Spleen (tissue), 7 donors: ENCODE measurements around the gene PLA2G4A.

ENCODE experiments used
- POLR2A ChIP-seq, 3 donors: fragments of 450-650 bp; IDR thresholded peaks; one replicate each; pipeline ENCODE4 v1.5.1; 2017; ENCODE audit warnings: antibody characterized with exemption in 3 of 3, mild to moderate bottlenecking in 1 of 3
- POLR2AphosphoS5 ChIP-seq, 3 donors: sonication (generic); formaldehyde crosslinking; IDR thresholded peaks; one replicate each; pipeline ENCODE4 v1.5.1; 2017; ENCODE audit warnings: antibody characterized with exemption in 3 of 3
- TF ChIP-seq, protein P1 (sequence below), 11 experiments: fragments of 200-600 bp in 7 of 11; fragments of 450-650 bp in 4 of 11; sonication (generic) in 4 of 11; IDR thresholded peaks in 8 of 11; conservative IDR thresholded peaks in 3 of 11; 1 replicate in 7 of 11; 2 replicates in 4 of 11; pipeline versions ENCODE4 v1.4.0 to v1.8.0; 2016 to 2021; ENCODE audit warnings: antibody characterized with exemption in 11 of 11, inconsistent platforms in 4 of 11, mild to moderate bottlenecking in 1 of 11
- donor health status: DM: no; HTN: no; CAD: no; lungs with moderate emphysema.
- donor health status: DM: no; HTN: no; CAD: no.
- donor health status: DM: no; HTN: no; CAD: no.

DNA sequence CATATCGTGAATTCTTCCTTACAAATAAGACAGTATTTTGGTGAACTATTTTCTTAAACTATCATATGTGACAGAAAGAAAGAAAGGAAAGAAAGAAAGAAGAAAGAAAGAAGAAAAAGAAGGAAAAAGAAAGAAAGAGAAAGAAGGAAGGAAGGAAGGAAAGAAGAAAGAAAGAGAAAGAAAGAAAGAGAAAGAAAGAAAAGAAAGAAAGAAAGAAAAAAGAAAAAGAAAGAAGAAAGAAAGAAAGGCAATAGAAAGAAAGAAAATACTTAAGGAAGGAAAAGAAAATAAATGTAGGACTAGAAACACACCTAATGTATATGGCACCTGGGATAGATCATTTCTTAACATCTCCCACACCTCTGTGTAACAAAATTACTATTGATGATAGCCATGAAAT is 120.4 kb downstream of the PLA2G4A start:
- no peak for TF ChIP-seq POLR2AphosphoS5 (IDR thresholded peaks at IDR 0.05)
- TF ChIP-seq, protein P1, sequence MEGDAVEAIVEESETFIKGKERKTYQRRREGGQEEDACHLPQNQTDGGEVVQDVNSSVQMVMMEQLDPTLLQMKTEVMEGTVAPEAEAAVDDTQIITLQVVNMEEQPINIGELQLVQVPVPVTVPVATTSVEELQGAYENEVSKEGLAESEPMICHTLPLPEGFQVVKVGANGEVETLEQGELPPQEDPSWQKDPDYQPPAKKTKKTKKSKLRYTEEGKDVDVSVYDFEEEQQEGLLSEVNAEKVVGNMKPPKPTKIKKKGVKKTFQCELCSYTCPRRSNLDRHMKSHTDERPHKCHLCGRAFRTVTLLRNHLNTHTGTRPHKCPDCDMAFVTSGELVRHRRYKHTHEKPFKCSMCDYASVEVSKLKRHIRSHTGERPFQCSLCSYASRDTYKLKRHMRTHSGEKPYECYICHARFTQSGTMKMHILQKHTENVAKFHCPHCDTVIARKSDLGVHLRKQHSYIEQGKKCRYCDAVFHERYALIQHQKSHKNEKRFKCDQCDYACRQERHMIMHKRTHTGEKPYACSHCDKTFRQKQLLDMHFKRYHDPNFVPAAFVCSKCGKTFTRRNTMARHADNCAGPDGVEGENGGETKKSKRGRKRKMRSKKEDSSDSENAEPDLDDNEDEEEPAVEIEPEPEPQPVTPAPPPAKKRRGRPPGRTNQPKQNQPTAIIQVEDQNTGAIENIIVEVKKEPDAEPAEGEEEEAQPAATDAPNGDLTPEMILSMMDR (IDR thresholded peaks at IDR 0.05 in 8 of 11, conservative IDR thresholded peaks at IDR 0.05 in 3 of 11), result no peak
- TF ChIP-seq POLR2A (IDR thresholded peaks at IDR 0.05), result no peak
